HG03469 (cell line): ENCODE data around the gene SLC39A13.

Experiments used
- ATAC-seq: cut with Tn5 transposase; IDR thresholded peaks from one replicate; pipeline ENCODE4 v1.9.1; 2021; ENCODE audit warnings: mild to moderate bottlenecking, moderate library complexity, moderate number of reproducible peaks; ENCODE audit not compliant: unreplicated experiment

Gene SLC39A13

GRCh38 chr11:47383071-47383470, 25.3 kb upstream of the SLC39A13 start:
- no peak for ATAC-seq

GRCh38 chr11:47384498-47384897, 23.9 kb upstream of the SLC39A13 start:
- ATAC-seq = no peak

- ATAC-seq = no peak
Measured at GRCh38 chr11:47387944-47388696, 20.3 kb upstream of the SLC39A13 start.

GRCh38 chr11:47388697-47389576, 19.5 kb upstream of the SLC39A13 start:
- ATAC-seq = no peak

GRCh38 chr11:47389577-47390421, 18.6 kb upstream of the SLC39A13 start:
- ATAC-seq = no peak

GRCh38 chr11:47390422-47390760, 18.0 kb upstream of the SLC39A13 start:
- no peak for ATAC-seq

GRCh38 chr11:47391077-47391583, 17.3 kb upstream of the SLC39A13 start:
- no peak for ATAC-seq

GRCh38 chr11:47391711-47392432, 16.5 kb upstream of the SLC39A13 start:
- no peak for ATAC-seq

GRCh38 chr11:47392546-47393162, 15.7 kb upstream of the SLC39A13 start:
- ATAC-seq = no peak

- no peak for ATAC-seq
Measured at GRCh38 chr11:47393163-47394049, 15.0 kb upstream of the SLC39A13 start.

GRCh38 chr11:47394050-47394321, 14.4 kb upstream of the SLC39A13 start:
- no peak for ATAC-seq

GRCh38 chr11:47394322-47395222, 13.8 kb upstream of the SLC39A13 start:
- ATAC-seq = no peak

GRCh38 chr11:47395223-47396048, 13.0 kb upstream of the SLC39A13 start:
- no peak for ATAC-seq

- no peak for ATAC-seq
Measured at GRCh38 chr11:47396049-47396320, 12.4 kb upstream of the SLC39A13 start.

- ATAC-seq = no peak
Measured at GRCh38 chr11:47398011-47398410, 10.4 kb upstream of the SLC39A13 start.

GRCh38 chr11:47398551-47398950, 9.8 kb upstream of the SLC39A13 start:
- ATAC-seq = no peak
